Dermis microvascular lymphatic vessel endothelial cell (primary cell): ENCODE measurements around the gene SYT8. TPM values are rescaled to one million over a fixed set of nuclear protein-coding genes. Genes with fewer than 3 reads are reported as not detected.
"Not testable (repeated sequence)": the region's sequence is repeated elsewhere in the genome, so short reads cannot be mapped to it uniquely, and the experiment has no call there.

Experiments used
- DNase-seq, 2 donors: peaks; one replicate each; pipeline versions ENCODE4 v3.0.0 to v3.0.0-alpha.2; 2010; ENCODE audit warnings: low read depth in 2 of 2
- total RNA-seq: library from RNA; depleted of rRNA; stranded (reverse); fragments of >200 nt; gene quantifications from 2 replicates; pipeline ENCODE4 v1.2.1, GENCODE V29; 2014

SYT8 gene
- total RNA-seq, 1 donor from 2014 or later = under 0.01 TPM

- no peak for DNase-seq
Measured at GRCh38 chr11:1873048-1873812, 38.4 kb downstream of the SYT8 start.

- DNase-seq = not testable (repeated sequence)
Measured at GRCh38 chr11:1873813-1874150, 39.0 kb downstream of the SYT8 start.

- DNase-seq = not testable (repeated sequence)
Measured at GRCh38 chr11:1874441-1875092, 39.8 kb downstream of the SYT8 start.

- no peak for DNase-seq
Measured at GRCh38 chr11:1875093-1875850, 40.5 kb downstream of the SYT8 start.

- DNase-seq = not testable (repeated sequence)
Measured at GRCh38 chr11:1875851-1876301, 41.1 kb downstream of the SYT8 start.

GRCh38 chr11:1876361-1877063 is 41.7 kb downstream of the SYT8 start:
- DNase-seq = peak in 1 of 2 donors; percentile 53

GRCh38 chr11:1877211-1878136 is 42.7 kb downstream of the SYT8 start:
- peak in 1 of 2 donors; percentile 19 for DNase-seq

GRCh38 chr11:1878137-1879031 is 43.6 kb downstream of the SYT8 start:
- no peak for DNase-seq

- DNase-seq = no peak
Measured at GRCh38 chr11:1879342-1879940, 44.7 kb downstream of the SYT8 start.

- DNase-seq = peak in 1 of 2 donors; percentile 33
Measured at GRCh38 chr11:1879941-1880720, 45.3 kb downstream of the SYT8 start.

GRCh38 chr11:1880746-1881441 is 46.1 kb downstream of the SYT8 start:
- no peak for DNase-seq

GRCh38 chr11:1881442-1882264 is 46.9 kb downstream of the SYT8 start:
- no peak for DNase-seq

GRCh38 chr11:1882265-1883238 is 47.8 kb downstream of the SYT8 start:
- DNase-seq = peak; percentile 32 to 77

GRCh38 chr11:1883346-1884302 is 48.8 kb downstream of the SYT8 start:
- DNase-seq = no peak
